NCI-H774 (cell line): Measurements from ENCODE around the gene PIN1.
"Not testable (repeated sequence)": the region's sequence is repeated elsewhere in the genome, so short reads cannot be mapped to it uniquely, and the experiment has no call there.

ENCODE experiments used
- DNase-seq: peaks from one replicate; lab custom pipeline; 2025; lab: John Stamatoyannopoulos, UW

The PIN1 gene

GRCh38 chr19:9834726-9835506 is at the start of gene PIN1:
Gene PIN1, plus strand, starts transcription at chr19:9835318. Its CDS starts 27 bp downstream, at chr19:9835345.
- DNase-seq = peak; percentile 97

DNA sequence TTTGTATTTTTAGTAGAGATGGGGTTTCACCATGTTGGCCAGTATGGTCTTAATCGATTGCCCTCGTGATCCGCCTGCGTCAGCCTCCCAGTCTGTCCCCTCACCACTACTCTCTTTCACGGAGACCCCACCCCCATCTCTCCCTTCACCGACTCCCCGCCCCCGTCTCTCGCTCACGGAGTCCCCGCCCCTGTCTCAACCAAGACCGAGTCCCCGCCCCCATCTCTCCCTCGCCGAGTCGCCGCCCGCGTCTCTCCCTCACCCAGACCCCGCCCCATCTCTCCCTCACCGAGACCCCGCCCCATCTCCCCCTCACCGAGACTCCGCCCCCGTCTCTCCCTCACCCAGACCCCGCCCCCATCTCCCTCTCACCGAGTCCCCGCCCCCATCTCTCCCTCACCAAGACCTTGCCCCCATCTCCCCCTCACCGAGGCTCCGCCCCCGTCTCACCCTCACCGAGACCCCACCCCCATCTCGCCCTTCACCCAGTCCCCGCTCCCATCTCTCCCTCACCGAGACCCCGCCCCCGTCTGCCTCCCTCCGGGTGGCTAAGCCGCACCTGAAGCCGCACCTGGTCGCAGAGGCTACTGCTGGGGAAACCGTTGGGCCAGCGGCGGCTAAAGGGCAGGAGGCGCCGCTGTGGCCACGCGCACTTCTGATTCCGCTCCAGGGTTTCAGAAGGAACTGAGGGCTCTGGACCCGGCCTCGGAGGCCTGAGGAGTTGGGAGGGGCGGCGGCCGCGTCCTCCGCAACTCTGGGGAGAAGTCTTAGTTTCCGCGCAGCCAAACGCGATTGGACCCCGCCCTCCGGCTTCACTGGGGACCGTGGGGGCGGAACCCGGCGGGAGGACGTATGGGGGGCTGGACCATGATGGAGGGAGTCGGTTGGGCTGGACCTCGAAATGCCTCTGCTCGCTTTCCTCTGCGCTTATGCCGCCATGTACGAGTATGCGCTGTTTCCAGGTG is 49.5 kb upstream of the PIN1 start:
- peak; percentile 99 for DNase-seq

DNA sequence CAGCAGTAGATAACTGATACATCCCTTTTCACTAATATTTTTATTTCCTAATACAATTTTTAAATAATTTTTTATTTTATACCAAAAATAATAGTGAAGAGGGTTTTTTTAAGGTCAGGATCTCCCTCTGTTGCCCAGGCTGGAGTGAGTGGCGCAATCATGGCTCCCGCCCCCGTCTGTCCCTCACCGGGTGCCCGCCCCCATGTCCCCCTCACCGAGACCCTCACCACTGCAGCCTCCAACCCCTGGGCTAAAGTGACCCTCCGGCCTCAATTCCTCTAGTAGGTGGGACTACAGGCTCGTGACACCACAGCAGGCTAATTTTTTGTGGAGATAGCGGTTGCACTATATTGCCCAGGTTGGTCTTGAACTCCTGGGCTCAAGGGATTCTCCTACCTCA is 48.8 kb upstream of the PIN1 start:
- DNase-seq = no peak

- DNase-seq = no peak
Observed at GRCh38 chr19:9786819-9787218, 48.3 kb upstream of the PIN1 start.

DNA sequence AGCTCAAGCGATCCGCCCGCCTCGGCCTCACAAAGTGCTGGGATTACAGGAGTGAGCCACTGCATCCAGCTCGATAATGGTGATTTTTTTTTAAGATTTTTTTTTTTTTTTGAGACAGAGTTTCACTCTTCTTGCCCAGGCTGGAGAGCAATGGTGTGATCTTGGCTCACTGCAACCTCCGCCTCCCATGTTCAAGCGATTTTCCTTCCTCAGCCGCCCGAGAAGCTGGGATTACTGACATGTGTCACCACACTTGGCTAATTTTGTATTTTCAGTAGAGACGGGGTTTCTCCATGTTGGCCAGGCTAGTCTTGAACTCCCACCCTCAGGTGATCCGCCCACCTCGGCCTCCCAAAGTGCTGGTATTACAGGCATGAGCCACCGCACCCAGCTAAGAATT is 46.5 kb upstream of the PIN1 start:
- not testable (repeated sequence) for DNase-seq

- DNase-seq = no peak
Observed at GRCh38 chr19:9789066-9789465, 46.1 kb upstream of the PIN1 start.

DNA sequence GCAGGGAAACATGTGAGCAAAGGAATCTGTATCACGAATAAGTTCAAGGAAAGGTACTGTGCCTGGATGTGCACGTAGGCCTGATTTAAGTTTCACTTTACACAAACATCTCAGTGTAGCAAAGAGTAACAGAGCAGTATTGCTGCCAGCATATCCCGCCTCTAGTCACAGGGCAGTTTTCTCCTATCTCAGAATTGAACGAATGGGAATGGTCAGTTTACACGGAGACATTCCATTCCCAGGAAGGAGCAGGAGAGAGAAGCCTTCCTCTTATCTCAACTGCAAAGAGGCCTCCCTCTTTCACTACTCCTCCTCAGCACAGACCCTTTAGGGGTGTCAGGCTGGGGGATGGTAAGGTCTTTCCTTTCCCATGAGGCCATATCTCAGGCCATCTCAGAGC is 45.5 kb upstream of the PIN1 start:
- not testable (repeated sequence) for DNase-seq

GRCh38 chr19:9791073-9791367 is 44.1 kb upstream of the PIN1 start:
- not testable (repeated sequence) for DNase-seq

DNA sequence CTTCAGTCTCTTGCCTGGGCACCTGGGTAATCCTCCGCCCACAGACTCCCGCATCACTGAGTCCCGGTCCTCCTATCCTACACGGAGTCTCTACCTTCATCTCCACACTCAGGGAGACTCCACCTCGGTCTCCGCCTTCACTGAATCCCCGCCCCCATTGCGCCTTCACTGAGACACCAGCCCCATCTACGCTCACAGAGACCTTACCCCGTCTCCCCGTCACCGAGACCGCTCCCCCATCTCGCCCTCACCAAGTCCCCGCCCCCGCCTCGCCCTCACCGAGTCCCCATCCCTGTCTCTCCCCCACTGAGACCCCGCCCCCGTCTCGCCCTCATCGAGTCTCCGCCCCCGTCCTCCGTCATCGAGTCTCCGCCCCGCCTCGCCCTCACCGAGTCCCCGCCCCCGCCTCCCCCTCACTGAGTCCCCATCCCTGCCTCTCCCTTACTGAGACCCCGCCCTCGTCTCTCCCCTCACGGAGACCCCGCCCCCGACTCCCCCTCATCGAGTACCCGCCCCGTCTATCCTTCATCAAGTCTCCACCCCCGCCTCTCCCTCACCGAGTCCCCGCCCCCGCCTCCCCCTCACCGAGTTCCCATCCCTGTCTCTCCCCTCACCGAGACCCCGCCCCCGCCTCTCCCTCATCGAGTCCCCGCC is 43.4 kb upstream of the PIN1 start:
- DNase-seq = peak; percentile 98

GRCh38 chr19:9792206-9793070 is 42.7 kb upstream of the PIN1 start:
- peak; percentile 91 for DNase-seq

GRCh38 chr19:9793071-9793591 is 42.0 kb upstream of the PIN1 start:
- DNase-seq = peak; percentile 62

DNA sequence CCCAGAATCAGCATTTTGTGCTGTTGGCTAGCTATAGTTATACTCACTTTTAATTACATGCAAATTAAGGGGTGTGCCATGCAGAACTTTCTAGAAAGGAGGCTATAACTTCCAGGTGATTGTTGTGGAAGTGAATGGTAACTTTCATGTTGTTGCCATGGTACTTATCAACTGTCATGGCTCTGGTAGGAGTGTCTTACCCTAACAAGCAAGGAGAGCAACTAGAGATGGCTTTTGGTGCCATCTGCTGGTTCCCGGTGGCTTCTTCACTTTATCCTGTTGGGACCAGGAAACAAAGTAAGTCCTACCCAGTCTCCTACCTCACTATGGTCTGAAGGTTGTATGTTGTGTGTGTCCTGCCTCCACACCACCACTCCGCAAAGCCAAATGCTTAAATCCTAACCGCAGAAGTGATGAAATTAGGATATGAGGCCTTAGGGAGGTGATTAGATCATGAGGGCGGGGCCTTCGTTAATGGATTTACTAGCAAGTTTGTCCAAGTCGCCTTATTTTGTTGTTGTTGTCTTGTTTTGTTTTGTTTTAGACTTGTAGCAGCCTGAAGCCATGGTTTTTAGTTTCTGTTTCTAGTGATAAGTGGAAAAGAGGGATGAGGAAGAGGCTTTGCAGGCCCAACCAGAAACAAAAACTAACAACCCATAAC is 38.9 kb upstream of the PIN1 start:
- peak; percentile 79 for DNase-seq

GRCh38 chr19:9797871-9798270 is 37.2 kb upstream of the PIN1 start:
- DNase-seq = no peak

- DNase-seq = no peak
Observed at GRCh38 chr19:9799162-9799561, 36.0 kb upstream of the PIN1 start.

DNA sequence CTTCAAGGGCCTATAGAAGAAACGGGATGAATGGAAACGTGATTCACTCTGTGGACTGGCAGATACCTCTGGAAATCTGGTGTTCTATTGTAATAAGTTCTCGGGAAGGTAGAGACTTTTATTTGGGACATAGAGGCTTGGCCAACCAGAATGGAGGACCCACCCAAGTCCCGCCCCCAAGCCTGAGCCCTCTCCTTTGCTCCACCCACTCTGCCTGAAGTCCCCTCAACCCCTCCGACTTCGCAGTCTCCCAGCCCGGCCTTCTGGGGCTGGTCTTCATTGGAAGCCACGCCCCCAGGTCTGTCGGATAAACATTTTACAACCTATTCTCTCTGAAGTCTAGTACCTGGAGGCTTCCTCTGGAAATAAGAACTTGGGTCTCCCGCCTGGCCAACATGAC is 33.1 kb upstream of the PIN1 start:
- no peak for DNase-seq

- DNase-seq = no peak
Observed at GRCh38 chr19:9806803-9807202, 28.3 kb upstream of the PIN1 start.

DNA sequence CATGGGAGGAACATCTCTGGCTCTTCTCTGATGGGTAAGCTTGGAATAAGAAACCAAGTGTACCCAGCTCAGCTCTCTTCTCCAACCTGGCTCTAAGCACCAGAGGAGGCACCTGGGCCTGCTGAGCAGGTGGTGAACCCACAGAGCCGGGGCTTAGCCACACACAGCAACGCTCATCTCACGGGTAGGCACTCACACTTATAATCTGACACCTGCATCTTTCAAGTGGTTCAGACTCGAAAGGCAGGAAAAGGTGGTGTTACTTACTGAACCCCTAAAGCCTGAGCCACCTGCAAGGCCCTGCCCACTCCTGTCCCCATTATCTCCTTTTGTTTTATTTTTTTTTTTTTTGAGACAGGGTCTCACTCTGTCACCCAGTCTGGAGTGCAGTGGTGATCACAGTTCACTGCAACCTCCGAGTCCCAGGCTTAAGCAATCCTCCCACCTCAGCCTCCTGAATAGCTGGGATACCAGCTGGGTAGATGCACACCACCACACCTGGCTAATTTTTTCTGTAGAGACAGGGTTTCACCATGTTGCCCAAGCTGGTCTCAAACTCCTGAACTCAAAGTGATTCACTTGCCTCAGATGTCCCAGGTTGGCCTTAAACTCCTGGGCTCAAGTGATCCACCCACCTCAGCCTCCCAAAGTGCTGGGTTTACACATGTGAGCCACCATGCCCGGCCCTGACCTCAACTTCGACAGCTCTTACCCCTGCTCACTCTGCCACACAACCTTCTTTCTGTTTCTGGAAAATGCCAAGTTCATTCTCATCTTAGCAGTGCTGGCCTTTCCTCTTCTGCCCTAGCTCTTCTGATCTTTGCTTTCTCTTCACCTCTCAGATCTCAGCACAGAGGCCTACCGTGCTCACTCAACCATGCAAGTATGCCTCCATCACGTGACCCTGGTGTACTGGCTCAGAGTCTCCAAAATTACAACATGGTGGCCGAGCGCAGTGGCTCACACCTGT is 26.0 kb upstream of the PIN1 start:
- DNase-seq = no peak

- DNase-seq = no peak
Observed at GRCh38 chr19:9811139-9811538, 24.0 kb upstream of the PIN1 start.

DNA sequence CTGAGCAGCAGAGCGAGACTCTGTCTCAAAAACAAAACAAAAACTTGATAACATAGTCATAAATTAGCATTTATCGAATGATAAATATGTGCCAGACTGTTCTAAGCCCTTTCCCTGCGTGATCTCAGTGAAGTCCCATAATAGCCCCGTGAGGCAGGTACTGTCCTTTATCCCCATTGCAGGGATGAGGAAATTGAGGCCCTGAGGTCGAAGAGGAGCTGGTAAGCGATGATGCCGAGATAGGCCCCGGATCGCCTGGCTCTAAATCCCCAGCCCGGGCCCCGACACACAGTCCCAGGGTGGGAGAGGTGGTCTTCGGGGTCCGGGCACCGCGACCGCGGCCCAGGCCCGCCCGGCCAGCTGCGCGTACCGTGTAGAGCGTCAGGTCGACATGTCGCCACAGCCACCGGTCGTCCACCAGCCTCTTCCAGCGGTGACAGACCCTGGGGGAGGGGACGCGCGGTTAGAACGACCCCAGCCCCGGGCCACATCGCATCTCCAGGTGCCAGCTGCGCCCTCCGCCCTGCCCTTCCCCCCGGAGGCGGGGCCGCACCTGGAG is 16.9 kb upstream of the PIN1 start:
- no peak for DNase-seq
